Ishikawa (cell line): ENCODE results near the gene OTUD5.

Experiments used
- EP300 ChIP-seq: IDR thresholded peaks from 2 replicates; pipeline ENCODE4 v1.6.1; 2012; ENCODE audit warnings: borderline replicate concordance
- MAX ChIP-seq: IDR thresholded peaks from 2 replicates; pipeline ENCODE4 v1.6.1; 2012
- RAD21 ChIP-seq: IDR thresholded peaks from 2 replicates; pipeline ENCODE4 v1.6.1; 2012; ENCODE audit warnings: low read depth

DNA sequence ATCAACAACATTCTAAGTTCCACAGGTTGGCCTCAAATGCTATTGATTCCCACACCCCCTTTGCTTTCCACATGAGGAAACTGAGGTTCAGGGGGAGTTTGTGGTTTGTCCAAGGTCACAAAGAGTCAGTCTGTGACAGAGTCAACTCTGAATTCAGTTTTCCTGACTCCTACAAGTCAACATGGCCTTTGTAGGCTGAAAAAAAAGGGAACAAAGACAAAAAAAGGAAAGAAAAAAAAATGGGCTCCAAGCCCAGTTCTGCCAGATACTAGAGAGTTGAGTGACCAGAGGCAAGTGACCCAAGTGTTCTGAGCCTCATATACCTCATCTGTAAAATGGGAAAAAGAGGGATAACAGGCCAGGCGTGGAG is 22.1 kb downstream of the OTUD5 start:
- TF ChIP-seq MAX (no peak), EP300 (no peak), RAD21 (no peak)
